ENCODE measurements around the gene CYP2A6. TPM values are rescaled to one million over a fixed set of nuclear protein-coding genes. Genes with fewer than 3 reads are reported as not detected.
"Not testable (repeated sequence)": the region's sequence is repeated elsewhere in the genome, so short reads cannot be mapped to it uniquely, and the experiment has no call there.

The CYP2A6 gene
- not detected in 2 replicates for total RNA-seq (2022)
- Bru-seq, nascent RNA = not detected
- BruChase-seq, experiment 1, labeled RNA remaining after a 6-hour chase = not detected
- BruChase-seq, experiment 2, labeled RNA remaining after a 2-hour chase = not detected
- long read RNA-seq = 0 reads

- intact Hi-C loops (cut with micrococcal nuclease; ENCODE audit: unreplicated experiment); H3K4me1 Mint-ChIP-seq (ENCODE audit: low read depth, unreplicated experiment); H3K9me3 Mint-ChIP-seq (ENCODE audit: low read depth, unreplicated experiment); H3K4me3 Mint-ChIP-seq (ENCODE audit: low read depth, unreplicated experiment); DNase-seq; H3K27ac Mint-ChIP-seq (ENCODE audit: unreplicated experiment); CTCF ChIA-PET; BruUV-seq (replicated peaks); H3K36me3 Mint-ChIP-seq (ENCODE audit: insufficient read depth, unreplicated experiment): not testable (repeated sequence)
- peaks cover 65% of the 10 kb centered on the region for H3K27me3 Mint-ChIP-seq (ENCODE audit: unreplicated experiment)
Measured at GRCh38 chr19:40850277-40850676, at the start of gene CYP2A6. Gene CYP2A6, minus strand, starts transcription at chr19:40850447. Its CDS starts 21 bp downstream, at chr19:40850426.

DNA sequence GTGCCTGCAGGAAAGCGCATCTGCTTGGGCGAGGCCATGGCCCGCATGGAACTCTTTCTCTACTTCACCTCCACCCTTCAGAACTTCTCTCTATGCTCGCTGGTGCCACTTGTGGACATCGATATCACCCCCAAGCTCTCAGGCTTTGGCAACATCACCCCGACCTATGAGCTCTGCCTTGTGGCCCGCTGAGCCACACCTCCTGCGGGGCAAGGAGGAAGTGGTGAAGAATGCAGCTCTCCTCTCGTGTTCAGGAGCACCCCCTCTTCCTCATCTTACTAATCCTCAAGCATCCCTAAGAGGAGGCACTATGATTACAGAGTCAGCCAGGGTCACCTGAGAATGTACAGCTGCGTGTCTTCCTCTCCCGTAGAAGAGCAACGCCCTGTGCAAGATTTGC, 49.7 kb upstream of the CYP2A6 start:
- H3K27ac Mint-ChIP-seq (ENCODE audit: unreplicated experiment); BruUV-seq (replicated peaks); intact Hi-C loops (cut with micrococcal nuclease; ENCODE audit: unreplicated experiment); H3K4me1 Mint-ChIP-seq (ENCODE audit: low read depth, unreplicated experiment); DNase-seq; H3K36me3 Mint-ChIP-seq (ENCODE audit: insufficient read depth, unreplicated experiment); CTCF ChIA-PET; H3K9me3 Mint-ChIP-seq (ENCODE audit: low read depth, unreplicated experiment); H3K4me3 Mint-ChIP-seq (ENCODE audit: low read depth, unreplicated experiment): not testable (repeated sequence)
- peaks cover 34% of the 10 kb centered on the region for H3K27me3 Mint-ChIP-seq (ENCODE audit: unreplicated experiment)

DNA sequence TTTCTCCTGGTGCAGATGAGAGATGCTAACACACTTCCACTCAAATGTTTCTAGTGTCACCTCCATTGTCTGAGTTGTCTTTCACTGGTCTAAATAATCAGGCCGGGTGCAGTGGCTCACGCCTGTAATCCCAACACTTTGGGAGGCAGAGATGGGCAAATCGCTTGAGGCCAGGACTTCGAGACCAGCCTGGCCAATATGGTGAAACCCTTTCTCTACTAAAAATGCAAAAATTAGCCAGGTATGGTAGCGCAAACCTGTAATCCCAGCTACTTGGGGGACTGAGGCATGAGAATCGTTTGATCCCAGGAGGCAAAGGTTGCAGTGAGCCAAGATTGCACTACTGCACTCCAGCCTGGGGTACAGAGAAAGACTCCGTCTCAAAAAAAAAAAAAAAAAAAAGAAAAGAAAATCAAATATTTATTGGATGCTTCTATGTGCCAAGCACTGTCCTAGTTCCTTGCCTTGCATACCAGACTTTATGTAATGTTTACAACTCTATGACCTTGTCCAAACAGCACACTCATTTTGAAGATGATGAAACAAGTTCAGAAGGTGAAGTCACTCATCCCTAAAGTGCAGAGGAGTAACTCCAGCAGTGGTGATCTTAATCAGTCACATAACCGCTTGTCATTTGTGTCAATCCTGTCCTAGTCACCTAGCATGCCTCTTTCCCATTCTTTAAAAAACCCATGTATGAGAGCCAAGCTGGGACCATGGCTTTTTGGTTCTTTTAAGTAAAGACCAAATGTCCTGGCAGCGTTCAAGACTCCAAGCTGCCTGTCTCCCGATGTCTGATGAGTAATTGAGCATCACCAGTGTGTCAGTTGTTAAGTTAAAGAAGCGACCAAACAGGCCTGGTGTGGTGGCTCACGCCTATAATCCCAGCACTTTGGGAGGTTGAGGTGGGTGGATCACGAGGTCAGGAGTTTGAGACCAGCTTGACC, 46.9 kb upstream of the CYP2A6 start:
- H3K9me3 Mint-ChIP-seq (ENCODE audit: low read depth, unreplicated experiment); DNase-seq; intact Hi-C loops (cut with micrococcal nuclease; ENCODE audit: unreplicated experiment); BruUV-seq (replicated peaks); H3K4me1 Mint-ChIP-seq (ENCODE audit: low read depth, unreplicated experiment); H3K27ac Mint-ChIP-seq (ENCODE audit: unreplicated experiment); CTCF ChIA-PET; H3K36me3 Mint-ChIP-seq (ENCODE audit: insufficient read depth, unreplicated experiment); H3K4me3 Mint-ChIP-seq (ENCODE audit: low read depth, unreplicated experiment): not testable (repeated sequence)
- peaks cover 54% of the 10 kb centered on the region for H3K27me3 Mint-ChIP-seq (ENCODE audit: unreplicated experiment)

- H3K27me3 Mint-ChIP-seq (ENCODE audit: unreplicated experiment) = peaks cover 54% of the 10 kb centered on the region
- no peak for DNase-seq
- CTCF ChIA-PET = no interaction called here
- H3K4me1 Mint-ChIP-seq (ENCODE audit: low read depth, unreplicated experiment) = no peaks in the 10 kb centered on the region
- H3K36me3 Mint-ChIP-seq (ENCODE audit: insufficient read depth, unreplicated experiment) = no peaks in the 10 kb centered on the region
- H3K4me3 Mint-ChIP-seq (ENCODE audit: low read depth, unreplicated experiment) = no peak overlapping the region
- BruUV-seq (replicated peaks) = no TSS peak
- intact Hi-C loops (cut with micrococcal nuclease; ENCODE audit: unreplicated experiment) = no loop called here
- TF ChIP-seq, protein P1, sequence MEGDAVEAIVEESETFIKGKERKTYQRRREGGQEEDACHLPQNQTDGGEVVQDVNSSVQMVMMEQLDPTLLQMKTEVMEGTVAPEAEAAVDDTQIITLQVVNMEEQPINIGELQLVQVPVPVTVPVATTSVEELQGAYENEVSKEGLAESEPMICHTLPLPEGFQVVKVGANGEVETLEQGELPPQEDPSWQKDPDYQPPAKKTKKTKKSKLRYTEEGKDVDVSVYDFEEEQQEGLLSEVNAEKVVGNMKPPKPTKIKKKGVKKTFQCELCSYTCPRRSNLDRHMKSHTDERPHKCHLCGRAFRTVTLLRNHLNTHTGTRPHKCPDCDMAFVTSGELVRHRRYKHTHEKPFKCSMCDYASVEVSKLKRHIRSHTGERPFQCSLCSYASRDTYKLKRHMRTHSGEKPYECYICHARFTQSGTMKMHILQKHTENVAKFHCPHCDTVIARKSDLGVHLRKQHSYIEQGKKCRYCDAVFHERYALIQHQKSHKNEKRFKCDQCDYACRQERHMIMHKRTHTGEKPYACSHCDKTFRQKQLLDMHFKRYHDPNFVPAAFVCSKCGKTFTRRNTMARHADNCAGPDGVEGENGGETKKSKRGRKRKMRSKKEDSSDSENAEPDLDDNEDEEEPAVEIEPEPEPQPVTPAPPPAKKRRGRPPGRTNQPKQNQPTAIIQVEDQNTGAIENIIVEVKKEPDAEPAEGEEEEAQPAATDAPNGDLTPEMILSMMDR (IDR thresholded peaks at IDR 0.05; ENCODE audit: unreplicated experiment) = no peak
- no peaks in the 10 kb centered on the region for H3K9me3 Mint-ChIP-seq (ENCODE audit: low read depth, unreplicated experiment)
- H3K27ac Mint-ChIP-seq (ENCODE audit: unreplicated experiment) = no peak overlapping the region
Measured at GRCh38 chr19:40896418-40896796, 46.2 kb upstream of the CYP2A6 start.

DNA sequence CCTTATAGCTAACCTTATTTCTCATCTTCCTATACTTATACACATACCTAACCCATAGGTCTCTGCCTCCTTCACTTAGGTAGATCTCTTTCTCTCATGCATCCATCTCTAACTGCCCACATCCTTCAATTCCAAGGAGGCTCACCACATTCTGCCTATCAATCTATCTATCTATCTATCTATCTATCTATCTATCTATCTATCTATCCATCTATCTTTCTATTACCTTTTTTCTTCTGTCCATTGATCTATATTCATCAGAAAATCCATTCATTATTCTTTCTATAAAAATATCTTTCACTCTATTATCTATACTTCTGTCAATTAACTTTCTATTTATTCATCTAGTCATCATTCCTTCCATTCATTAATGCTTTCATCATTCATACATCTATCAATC, 42.9 kb upstream of the CYP2A6 start:
- no TSS peak for BruUV-seq (replicated peaks)
- intact Hi-C loops (cut with micrococcal nuclease; ENCODE audit: unreplicated experiment) = no loop called here
- no peaks in the 10 kb centered on the region for H3K36me3 Mint-ChIP-seq (ENCODE audit: insufficient read depth, unreplicated experiment)

More for the DNA sequence above, 42.9 kb upstream of the CYP2A6 start:
- TF ChIP-seq, protein P1 (IDR thresholded peaks at IDR 0.05; ENCODE audit: unreplicated experiment) = no peak
- Mint-ChIP-seq H3K27ac (ENCODE audit: unreplicated experiment) (no peak overlapping the region), H3K9me3 (ENCODE audit: low read depth, unreplicated experiment) (no peaks in the 10 kb centered on the region), H3K27me3 (ENCODE audit: unreplicated experiment) (peaks cover 59% of the 10 kb centered on the region), H3K4me1 (ENCODE audit: low read depth, unreplicated experiment) (no peaks in the 10 kb centered on the region), H3K4me3 (ENCODE audit: low read depth, unreplicated experiment) (no peak overlapping the region)
- CTCF ChIA-PET = no interaction called here
- DNase-seq = no peak

Measured in Calu3 (cell line).